IPS-15b (cell line): ENCODE data around the gene PLEKHG2.

Source experiments
- H3K27me3 ChIP-seq: one replicate; pipeline ENCODE4 v1.6.1; 2013; ENCODE audit warnings: low read length; ENCODE audit not compliant: control insufficient read depth, insufficient read depth
- H3K36me3 ChIP-seq: one replicate; pipeline ENCODE4 v1.6.1; 2013; ENCODE audit warnings: low read length; ENCODE audit not compliant: control insufficient read depth, insufficient read depth
- H3K4me1 ChIP-seq: one replicate; pipeline ENCODE4 v1.6.1; 2013; ENCODE audit warnings: mild to moderate bottlenecking, low read length; ENCODE audit not compliant: control insufficient read depth, insufficient read depth
- H3K4me3 ChIP-seq: one replicate; pipeline ENCODE4 v1.5.1; 2013; ENCODE audit warnings: low read depth, low read length
- H3K9ac ChIP-seq: one replicate; pipeline ENCODE4 v1.6.1; 2013; ENCODE audit warnings: low read depth, mild to moderate bottlenecking, low read length
- H3K9me3 ChIP-seq: one replicate; pipeline ENCODE4 v1.6.1; 2013; ENCODE audit warnings: mild to moderate bottlenecking, low read length; ENCODE audit not compliant: control insufficient read depth, insufficient read depth

PLEKHG2 gene

GRCh38 chr19:39475748-39476147 lies 63.3 kb downstream of the PLEKHG2 start:
- no peak overlapping the region for H3K9ac ChIP-seq
- no peaks in the 10 kb centered on the region for H3K27me3 ChIP-seq
- no peak overlapping the region for H3K4me3 ChIP-seq
- H3K4me1 ChIP-seq = no peaks in the 10 kb centered on the region
- H3K36me3 ChIP-seq = peaks cover 53% of the 10 kb centered on the region
- no peaks in the 10 kb centered on the region for H3K9me3 ChIP-seq
